ENCODE data around the gene HMX3.
"Not testable (repeated sequence)": the region's sequence is repeated elsewhere in the genome, so short reads cannot be mapped to it uniquely, and the experiment has no call there.

Gene HMX3

DNA sequence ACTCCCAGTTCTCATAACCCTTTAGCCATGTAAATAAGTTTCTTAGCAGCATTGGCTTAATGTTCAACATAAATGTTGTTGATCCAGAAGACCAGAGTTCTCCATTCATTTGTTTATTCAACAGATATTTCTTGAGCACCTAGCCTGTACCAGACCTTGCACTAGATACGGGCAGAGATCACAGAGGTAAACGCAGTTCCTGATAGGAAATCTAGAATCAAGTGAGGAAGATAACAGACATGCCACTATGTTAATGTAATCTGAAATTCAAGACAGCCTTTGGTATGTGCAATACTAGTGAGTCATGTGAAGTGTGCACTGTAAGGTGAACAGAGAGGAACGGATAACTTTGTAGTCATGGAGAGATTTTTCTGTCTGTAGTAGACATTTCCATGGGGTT is 21.4 kb downstream of the HMX3 start:
- FAIRE-seq = peak; percentile 94
- DNase-seq (ENCODE audit: insufficient read length, low spot score) = no peak
- no peak for TF ChIP-seq POLR2A (IDR thresholded peaks at IDR 0.05; ENCODE audit: low read depth, low read length)

DNA sequence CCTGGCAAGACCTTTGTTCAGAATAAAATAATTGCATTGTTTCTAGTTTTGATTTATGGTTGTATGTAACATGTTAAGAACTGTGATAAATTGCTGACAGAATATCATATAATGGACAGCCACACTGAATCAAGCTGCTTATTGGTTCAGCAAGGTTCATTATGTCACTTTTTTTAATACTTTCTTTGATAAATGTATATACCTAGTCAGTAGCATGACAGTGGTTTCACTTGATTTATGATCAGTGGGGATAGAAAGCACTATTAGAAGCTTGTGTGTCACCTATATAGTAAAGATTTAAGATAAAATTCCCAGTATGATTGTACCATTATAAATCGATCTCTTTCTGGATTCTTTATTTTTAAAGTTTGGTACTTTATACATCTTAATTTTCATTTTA is 22.9 kb downstream of the HMX3 start:
- FAIRE-seq (no peak), DNase-seq (ENCODE audit: insufficient read length, low spot score) (no peak)
- no peak for TF ChIP-seq POLR2A (IDR thresholded peaks at IDR 0.05; ENCODE audit: low read depth, low read length)

GRCh38 chr10:123160311-123160980 is 24.7 kb downstream of the HMX3 start:
- no peak for FAIRE-seq
- TF ChIP-seq POLR2A (IDR thresholded peaks at IDR 0.05; ENCODE audit: low read depth, low read length) = no peak
- no peak for DNase-seq (ENCODE audit: insufficient read length, low spot score)

GRCh38 chr10:123164319-123164718 is 28.5 kb downstream of the HMX3 start:
- no peak for TF ChIP-seq POLR2A (IDR thresholded peaks at IDR 0.05; ENCODE audit: low read depth, low read length)
- DNase-seq (ENCODE audit: insufficient read length, low spot score) (no peak), FAIRE-seq (no peak)

GRCh38 chr10:123165445-123166072 is 29.8 kb downstream of the HMX3 start:
- no peak for DNase-seq (ENCODE audit: insufficient read length, low spot score)

DNA sequence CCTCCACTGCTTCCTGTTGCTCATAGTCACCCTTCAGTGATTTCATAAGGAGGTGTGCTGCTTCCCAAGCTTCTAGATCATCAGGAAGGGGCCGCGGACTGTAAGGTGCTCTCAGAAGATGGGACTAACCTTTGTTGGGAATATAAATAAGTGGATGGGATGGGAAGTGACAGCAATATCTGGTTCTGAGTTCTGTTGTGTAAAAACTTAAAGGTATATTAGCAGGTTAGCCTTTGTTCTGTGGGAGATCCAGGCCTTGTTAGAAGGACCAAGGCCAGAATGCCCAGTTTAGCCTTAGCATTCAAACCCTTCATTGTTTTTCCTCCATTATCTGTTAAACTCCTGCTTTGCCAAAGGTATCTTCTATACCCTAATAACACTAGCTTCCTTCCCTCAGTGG is 30.8 kb downstream of the HMX3 start:
- TF ChIP-seq POLR2A (IDR thresholded peaks at IDR 0.05; ENCODE audit: low read depth, low read length) = no peak
- DNase-seq (ENCODE audit: insufficient read length, low spot score) (no peak), FAIRE-seq (no peak)

More at GRCh38 chr10:123165445-123166072, 29.8 kb downstream of the HMX3 start:
- no peak for FAIRE-seq
- no peak for TF ChIP-seq POLR2A (IDR thresholded peaks at IDR 0.05; ENCODE audit: low read depth, low read length)

DNA sequence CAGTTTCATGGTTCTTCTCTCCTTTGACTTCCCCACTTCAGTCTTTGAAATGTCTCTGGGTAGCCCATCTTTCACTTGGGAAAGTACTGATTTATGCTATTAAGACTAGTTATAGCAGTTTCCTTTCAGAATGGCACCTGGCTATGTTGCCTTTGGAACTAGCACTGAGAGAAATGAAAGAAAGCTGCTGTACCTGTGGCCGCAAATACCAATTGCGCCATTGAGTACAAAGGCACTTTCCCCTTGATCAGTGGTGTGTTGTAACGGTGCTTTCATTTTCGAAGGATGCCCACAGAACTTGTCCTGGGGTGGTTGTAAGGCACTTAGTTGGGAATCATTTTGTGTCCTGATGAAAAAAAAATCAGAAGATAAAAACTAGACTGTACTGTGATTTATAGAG is 35.2 kb downstream of the HMX3 start:
- DNase-seq (ENCODE audit: insufficient read length, low spot score) (no peak), FAIRE-seq (no peak)
- TF ChIP-seq POLR2A (IDR thresholded peaks at IDR 0.05; ENCODE audit: low read depth, low read length) = no peak

DNA sequence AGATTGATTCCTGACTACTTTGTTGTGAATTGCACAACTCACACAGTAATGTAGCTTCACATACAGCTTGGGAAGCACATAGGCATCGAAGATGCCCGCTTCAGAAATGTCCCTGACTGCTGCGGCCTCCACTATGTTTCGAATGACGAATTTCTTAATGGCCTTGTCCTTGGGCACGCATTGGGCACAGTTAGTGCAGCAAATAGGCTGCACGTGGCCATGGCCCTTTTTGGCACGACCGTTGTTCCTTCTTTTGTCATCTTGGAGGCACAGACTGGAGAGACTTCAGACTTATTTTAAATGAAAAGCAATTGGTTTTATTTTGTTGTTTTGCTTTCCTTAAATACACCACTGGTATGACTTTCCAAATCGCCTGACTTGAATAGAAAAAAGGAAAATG is 35.8 kb downstream of the HMX3 start:
- not testable (repeated sequence) for FAIRE-seq; DNase-seq (ENCODE audit: insufficient read length, low spot score)

DNA sequence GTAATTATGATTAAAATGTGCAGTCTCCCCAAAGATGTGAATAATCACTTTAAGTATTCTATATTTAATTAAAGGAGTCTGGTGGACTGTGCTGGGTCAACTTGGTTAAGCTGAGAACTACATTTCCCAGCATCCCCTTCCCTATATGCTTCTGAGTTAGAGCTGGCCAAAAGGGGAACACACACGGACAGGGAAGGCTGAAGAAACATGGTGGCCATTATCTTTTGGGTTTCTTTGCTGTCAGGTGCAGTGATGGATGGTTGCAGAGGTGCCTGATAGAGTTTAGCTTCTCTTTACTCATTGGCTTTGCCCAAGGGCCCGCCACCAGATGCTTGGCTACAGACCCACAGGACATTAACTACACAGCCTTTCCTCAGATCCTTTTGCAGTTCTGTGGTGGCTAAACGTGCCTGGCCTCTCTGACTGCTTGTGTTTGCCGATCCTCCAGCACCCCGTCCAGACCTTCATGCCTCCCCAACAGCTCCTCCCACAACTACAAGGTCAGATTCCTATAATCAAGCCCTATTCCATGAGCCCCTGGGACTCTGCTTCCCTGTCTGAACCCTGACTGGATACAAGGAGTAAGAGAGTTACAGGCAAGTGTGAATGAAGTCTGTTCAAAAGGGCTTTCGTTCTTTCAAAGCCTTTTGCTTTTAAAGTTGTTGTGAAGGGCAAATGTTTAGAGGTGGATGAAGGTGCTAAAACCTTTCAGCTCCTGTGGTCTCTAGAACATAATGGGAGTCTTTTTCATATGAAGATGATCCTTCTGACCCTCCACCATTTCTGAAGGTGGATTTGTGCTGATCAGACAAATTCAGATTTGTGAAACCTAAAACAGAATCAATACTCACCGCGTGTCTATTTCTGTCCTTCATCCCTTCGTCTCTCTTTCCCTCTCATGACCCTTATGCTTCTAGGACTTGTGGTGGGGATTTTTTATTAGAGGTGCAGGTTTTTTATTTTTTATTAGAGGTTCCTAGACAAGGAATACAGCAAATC is 39.9 kb downstream of the HMX3 start:
- DNase-seq (ENCODE audit: insufficient read length, low spot score) (no peak), FAIRE-seq (no peak)
- no peak for TF ChIP-seq POLR2A (IDR thresholded peaks at IDR 0.05; ENCODE audit: low read depth, low read length)

GRCh38 chr10:123178390-123178789 is 42.6 kb downstream of the HMX3 start:
- not testable (repeated sequence) for FAIRE-seq; DNase-seq (ENCODE audit: insufficient read length, low spot score)

DNA sequence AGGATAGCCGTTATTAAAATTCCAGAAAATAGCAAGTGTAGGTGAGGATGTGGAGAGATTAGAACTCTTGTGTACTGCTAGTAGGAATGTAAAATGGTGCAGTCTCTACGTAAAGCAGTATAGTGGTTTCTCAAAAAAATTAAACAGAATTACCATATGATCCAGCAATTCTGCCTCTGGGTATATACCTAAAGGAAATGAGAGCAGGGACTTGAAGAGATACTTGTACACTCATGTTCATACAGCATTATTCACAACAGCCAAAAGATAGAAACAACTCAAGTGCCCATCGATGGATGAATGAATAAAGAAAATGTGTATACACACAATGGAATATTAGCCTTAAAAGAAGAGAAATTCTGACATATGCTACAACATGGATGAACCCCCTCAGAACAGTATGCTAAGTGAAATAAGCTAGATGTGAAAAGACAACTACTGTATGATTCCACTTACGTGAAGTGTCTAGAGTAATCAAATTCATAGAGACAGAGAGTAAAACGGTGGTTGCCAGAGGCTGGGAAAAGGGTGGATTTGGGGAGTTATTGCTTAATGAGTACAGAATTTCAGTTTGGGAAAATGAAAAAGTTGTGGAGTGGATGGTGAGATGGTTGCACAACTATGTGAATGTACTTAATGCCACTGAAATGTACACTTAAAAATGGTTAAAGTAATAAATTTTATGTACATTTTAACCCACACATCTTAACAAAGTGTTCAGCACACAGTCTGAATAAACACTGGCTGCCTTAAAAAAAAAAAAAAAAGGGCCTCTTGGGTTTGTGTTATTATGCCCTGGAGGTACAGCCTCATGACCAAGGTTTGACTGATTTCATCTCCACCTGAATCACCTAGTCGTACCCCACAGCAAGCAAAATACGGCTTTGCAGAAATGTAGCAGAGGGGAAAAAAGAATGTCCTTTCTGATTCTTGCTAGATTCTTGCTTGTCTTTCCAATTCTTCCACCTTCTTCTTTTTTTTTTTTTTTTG is 44.6 kb downstream of the HMX3 start:
- FAIRE-seq (no peak), DNase-seq (ENCODE audit: insufficient read length, low spot score) (no peak)
- no peak for TF ChIP-seq POLR2A (IDR thresholded peaks at IDR 0.05; ENCODE audit: low read depth, low read length)

- FAIRE-seq (no peak), DNase-seq (ENCODE audit: insufficient read length, low spot score) (no peak)
- TF ChIP-seq POLR2A (IDR thresholded peaks at IDR 0.05; ENCODE audit: low read depth, low read length) = no peak
Observed at GRCh38 chr10:123183724-123184123, 48.0 kb downstream of the HMX3 start.

DNA sequence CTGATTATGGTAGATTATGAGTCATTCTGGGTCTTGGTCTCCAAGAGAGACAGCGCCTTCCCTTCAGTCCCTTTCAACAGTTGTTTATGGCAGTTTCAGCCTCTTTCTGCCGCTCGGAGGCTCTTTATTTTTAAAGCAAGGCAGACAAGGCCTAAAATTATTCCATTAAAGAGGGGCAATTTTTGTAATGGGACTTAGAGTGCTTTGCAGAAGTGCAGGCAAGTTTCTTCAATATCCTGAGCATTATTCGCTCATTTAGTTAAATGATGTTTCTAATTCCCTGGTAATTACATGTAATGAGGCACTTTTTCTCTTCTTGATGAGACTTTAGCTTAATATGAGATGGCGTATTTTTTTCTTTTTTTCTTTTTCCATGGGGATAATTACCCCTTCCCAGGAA is 52.0 kb downstream of the HMX3 start:
- DNase-seq (ENCODE audit: insufficient read length, low spot score) = no peak
- no peak for TF ChIP-seq POLR2A (IDR thresholded peaks at IDR 0.05; ENCODE audit: low read depth, low read length)
- FAIRE-seq = no peak
